BJ (cell line): Measurements from ENCODE around the gene RAB3IL1. TPM values are rescaled to one million over a fixed set of nuclear protein-coding genes. Genes with fewer than 3 reads are reported as not detected.

Experiments
- CTCF ChIA-PET: fragments of 350-600 bp; formaldehyde crosslinking; extraction: SDS; loops from one replicate; lab custom pipeline; 2021; ENCODE audit warnings: antibody characterized with exemption, inconsistent platforms; lab: Yijun Ruan, JAX
- POLR2A ChIA-PET: fragments of 300-600 bp; sonication (Branson Sonifier 250); formaldehyde crosslinking; extraction: SDS; loops from one replicate; lab custom pipeline; 2021; ENCODE audit warnings: antibody characterized with exemption; lab: Charles Lee
- DNase-seq: peaks from one replicate; pipeline ENCODE4 v3.0.0-alpha.2; 2011; ENCODE audit warnings: low read depth
- H3K27me3 ChIP-seq: 2 replicates; pipeline ENCODE4 v1.6.0; 2011; ENCODE audit warnings: low read length; ENCODE audit not compliant: control insufficient read depth, insufficient read depth
- H3K36me3 ChIP-seq: 2 replicates; pipeline ENCODE4 v1.5.1; 2011; ENCODE audit warnings: low read length; ENCODE audit not compliant: control insufficient read depth, insufficient read depth
- H3K4me3 ChIP-seq: 2 replicates; pipeline ENCODE4 v1.5.1; 2011; ENCODE audit warnings: low read depth, mild to moderate bottlenecking, control low read depth, low read length
- CTCF ChIP-seq: IDR thresholded peaks from 2 replicates; pipeline ENCODE4 v1.5.1; 2011; ENCODE audit warnings: low read depth, mild to moderate bottlenecking, control low read depth, inconsistent platforms, low read length, moderate library complexity; ENCODE audit not compliant: insufficient read depth
- polyA plus RNA-seq: library from polyadenylated mRNA; depleted of rRNA; stranded (reverse); fragments of >200 nt; gene quantifications from 2 replicates; pipeline ENCODE4 v1.2.3, GENCODE V29; 2011

Gene RAB3IL1
- polyA plus RNA-seq, 1 experiment = 15.1 TPM

GRCh38 chr11:61872935-61873565 is 44.3 kb downstream of the RAB3IL1 start:
- Histone ChIP-seq H3K36me3 (peaks cover 22% of the 10 kb centered on the region), H3K27me3 (no peaks in the 10 kb centered on the region), H3K4me3 (no peak overlapping the region)
- POLR2A ChIA-PET = interaction anchor here (0.6 kb wide), 1 partner anchor 792 kb away, joined by 3 read pairs; the partner anchor contains the start of gene C11orf98
- DNase-seq = no peak
- no peak for TF ChIP-seq CTCF
- CTCF ChIA-PET = interaction anchor here (1.0 to 6.7 kb wide), 5 partner anchors 25 to 234 kb away, joined by 3 to 69 read pairs (median 15); no protein-coding TSS in a partner anchor

- Histone ChIP-seq H3K27me3 (no peaks in the 10 kb centered on the region), H3K36me3 (peaks cover 13% of the 10 kb centered on the region), H3K4me3 (no peak overlapping the region)
- TF ChIP-seq CTCF = peak; percentile 97
- no peak for DNase-seq
- POLR2A ChIA-PET = interaction anchor here (0.6 kb wide), 1 partner anchor 57 kb away, joined by 3 read pairs; no protein-coding TSS in a partner anchor
- CTCF ChIA-PET = interaction anchor here (0.7 to 6.7 kb wide), 30 partner anchors 9 to 286 kb away, joined by 3 to 69 read pairs (median 5); partner anchors contain the start of genes FADS1, FEN1, INCENP and TMEM258
These were observed 46.2 kb downstream of the RAB3IL1 start for GRCh38 chr11:61871158-61871597.

DNA sequence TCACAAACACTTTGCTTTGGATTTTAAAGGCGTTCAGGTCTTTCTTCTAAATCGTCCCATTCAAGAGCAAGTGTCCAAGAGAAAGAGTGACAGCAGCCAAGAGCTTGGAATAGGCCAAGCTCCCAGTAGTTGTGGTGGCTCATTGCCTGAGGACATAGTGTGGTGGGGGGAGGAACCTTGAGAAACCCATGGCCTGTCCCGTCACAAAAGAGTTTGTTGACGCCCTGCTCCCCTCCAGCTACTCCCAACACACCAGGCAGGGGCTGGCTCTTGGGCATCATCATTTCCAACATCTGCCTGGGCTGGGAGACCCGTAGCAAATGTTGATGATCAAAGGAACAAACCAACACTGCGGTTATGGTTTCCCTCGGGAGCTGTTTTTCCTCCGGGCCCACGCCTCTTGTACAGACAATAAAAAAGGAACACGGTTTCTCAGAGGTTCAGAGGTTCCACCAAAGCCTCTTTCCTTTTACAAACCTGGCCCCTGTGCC is 46.8 kb downstream of the RAB3IL1 start:
- Histone ChIP-seq H3K27me3 (no peaks in the 10 kb centered on the region), H3K4me3 (no peak overlapping the region), H3K36me3 (peaks cover 12% of the 10 kb centered on the region)
- POLR2A ChIA-PET = no interaction called here
- CTCF ChIA-PET = interaction anchor here (0.7 to 6.7 kb wide), 33 partner anchors 9 to 287 kb away, joined by 3 to 69 read pairs (median 4); partner anchors contain the start of genes FADS1, FEN1, INCENP and TMEM258
- no peak for DNase-seq
- no peak for TF ChIP-seq CTCF

DNA sequence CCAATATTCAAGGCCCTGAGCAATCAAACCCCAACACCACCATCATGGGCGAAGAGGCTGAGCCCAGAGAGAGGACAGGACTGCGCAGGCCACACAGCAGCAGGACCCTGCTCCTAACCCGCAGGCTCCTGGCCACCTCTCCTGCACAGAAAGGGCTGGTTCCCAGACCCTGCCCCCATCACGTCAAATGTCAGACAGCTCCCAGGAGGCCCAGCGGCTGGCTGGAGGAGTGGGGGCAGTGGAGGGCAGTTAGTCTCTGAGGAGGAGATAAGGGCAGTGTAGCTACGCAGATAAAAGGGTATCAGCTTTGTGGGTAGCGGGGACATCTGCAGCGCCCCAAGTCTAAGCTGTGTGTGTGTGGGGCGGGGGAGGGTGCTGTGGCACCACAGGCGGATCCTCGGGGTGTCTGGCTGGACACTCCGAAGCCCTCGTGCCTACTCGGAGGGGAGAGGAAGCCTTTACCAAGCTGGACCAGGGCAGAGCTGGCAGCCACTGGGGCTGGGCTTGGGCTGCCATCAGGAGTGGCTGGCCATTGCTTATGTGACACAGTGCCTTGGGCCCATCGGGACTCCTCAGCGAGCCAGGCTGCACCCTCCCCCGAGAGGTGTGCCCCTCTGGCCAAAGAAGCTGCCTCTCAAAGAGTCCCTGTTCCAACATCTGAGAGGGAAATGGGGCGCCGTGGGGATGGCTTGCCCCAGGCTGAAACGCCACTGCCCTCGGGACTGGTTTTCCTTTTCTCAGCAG is 47.5 kb downstream of the RAB3IL1 start:
- TF ChIP-seq CTCF = no peak
- Histone ChIP-seq H3K36me3 (peaks cover 16% of the 10 kb centered on the region), H3K27me3 (no peaks in the 10 kb centered on the region), H3K4me3 (no peak overlapping the region)
- ChIA-PET POLR2A (no interaction called here), CTCF (interaction anchor here (0.7 to 6.7 kb wide), 27 partner anchors 11 to 253 kb away, joined by 3 to 69 read pairs (median 6); partner anchors contain the start of genes FADS1, FEN1, INCENP and TMEM258)
- DNase-seq = no peak

DNA sequence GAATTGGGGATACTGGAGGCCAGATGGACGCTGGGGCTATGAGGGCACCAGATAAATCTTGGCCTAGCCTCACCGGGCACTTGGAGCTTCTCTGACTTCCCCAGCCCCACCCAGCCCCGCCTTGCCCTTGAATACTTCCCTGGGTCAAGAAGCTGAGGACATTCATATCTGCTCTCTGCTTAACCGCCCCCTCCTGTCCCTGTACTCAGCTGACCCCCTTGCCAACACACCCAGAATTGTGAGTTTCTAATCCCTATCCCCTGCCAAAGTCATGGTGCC is 48.0 kb downstream of the RAB3IL1 start:
- H3K27me3 ChIP-seq = no peaks in the 10 kb centered on the region
- no peak for DNase-seq
- POLR2A ChIA-PET = no interaction called here
- H3K4me3 ChIP-seq = no peak overlapping the region
- CTCF ChIA-PET = interaction anchor here (2.9 to 6.7 kb wide), 4 partner anchors 21 to 239 kb away, joined by 10 to 69 read pairs (median 43); no protein-coding TSS in a partner anchor
- peaks cover 19% of the 10 kb centered on the region for H3K36me3 ChIP-seq
- TF ChIP-seq CTCF = no peak
